NB4 (cell line): ENCODE data around the gene CREB3L2.

ENCODE experiments used
- CTCF ChIP-seq: IDR thresholded peaks from one replicate; pipeline ENCODE4 v1.5.1; 2012; ENCODE audit warnings: low read depth, low read length
- MYC ChIP-seq: IDR thresholded peaks from 2 replicates; pipeline ENCODE4 v1.6.1; 2011; ENCODE audit warnings: low read depth, low read length
- POLR2A ChIP-seq: IDR thresholded peaks from 2 replicates; pipeline ENCODE4 v1.6.1; 2011; ENCODE audit warnings: mild to moderate bottlenecking; ENCODE audit not compliant: insufficient read length; ENCODE audit errors: extremely low read depth

- TF ChIP-seq POLR2A, result no peak
- no peak for TF ChIP-seq CTCF
- no peak for TF ChIP-seq MYC
These were observed 24.7 kb downstream of the CREB3L2 start for GRCh38 chr7:137977173-137977572.
